ENCODE measurements around the gene SULT1B1.

SULT1B1 gene

DNA sequence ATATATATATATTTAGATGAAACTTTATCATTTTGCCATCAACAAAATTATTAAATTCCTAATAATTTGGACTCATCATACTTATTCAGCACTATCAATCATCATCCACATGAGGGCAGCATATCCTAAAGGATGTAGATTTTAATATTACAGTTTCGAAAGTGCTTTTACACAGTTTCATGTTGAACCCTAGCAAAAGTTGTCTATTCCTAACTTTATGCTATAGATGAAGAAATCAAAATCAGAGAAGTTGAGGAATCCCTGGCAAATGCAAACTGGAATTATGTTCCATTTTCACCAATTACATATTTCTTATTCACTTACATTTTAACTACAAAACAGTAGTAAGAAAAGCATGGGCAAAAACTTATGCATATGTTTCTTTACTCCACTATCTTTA lies 70.8 kb downstream of the SULT1B1 start:
- no peaks in the 10 kb centered on the region for H3K4me1 ChIP-seq (ENCODE audit: low read length)
- H4K20me1 ChIP-seq (ENCODE audit: insufficient read depth, low read length) = no peaks in the 10 kb centered on the region
- no peaks in the 10 kb centered on the region for H3K79me2 ChIP-seq (ENCODE audit: low read length)
- no peaks in the 10 kb centered on the region for H3K9me3 ChIP-seq (ENCODE audit: insufficient read depth, low read length)
- H2AFZ ChIP-seq (ENCODE audit: low read depth, low read length) = peak overlapping the region; percentile 12; the same call in 1 of the 2 replicates
- peak overlapping the region; percentile 29 for H3K4me2 ChIP-seq (ENCODE audit: low read length)
- H3K36me3 ChIP-seq (replicated peaks; ENCODE audit: low read depth, low read length) = no peaks in the 10 kb centered on the region
- no peak overlapping the region for H3K9ac ChIP-seq (ENCODE audit: low read length)
- H3K27ac ChIP-seq (ENCODE audit: low read length) = no peak overlapping the region
- peak overlapping the region; percentile 14; the same call in 1 of the 2 replicates for H3K4me3 ChIP-seq (ENCODE audit: low read length)
- H3K27me3 ChIP-seq (ENCODE audit: low read depth, low read length) = no peaks in the 10 kb centered on the region
- TF ChIP-seq, protein P1, sequence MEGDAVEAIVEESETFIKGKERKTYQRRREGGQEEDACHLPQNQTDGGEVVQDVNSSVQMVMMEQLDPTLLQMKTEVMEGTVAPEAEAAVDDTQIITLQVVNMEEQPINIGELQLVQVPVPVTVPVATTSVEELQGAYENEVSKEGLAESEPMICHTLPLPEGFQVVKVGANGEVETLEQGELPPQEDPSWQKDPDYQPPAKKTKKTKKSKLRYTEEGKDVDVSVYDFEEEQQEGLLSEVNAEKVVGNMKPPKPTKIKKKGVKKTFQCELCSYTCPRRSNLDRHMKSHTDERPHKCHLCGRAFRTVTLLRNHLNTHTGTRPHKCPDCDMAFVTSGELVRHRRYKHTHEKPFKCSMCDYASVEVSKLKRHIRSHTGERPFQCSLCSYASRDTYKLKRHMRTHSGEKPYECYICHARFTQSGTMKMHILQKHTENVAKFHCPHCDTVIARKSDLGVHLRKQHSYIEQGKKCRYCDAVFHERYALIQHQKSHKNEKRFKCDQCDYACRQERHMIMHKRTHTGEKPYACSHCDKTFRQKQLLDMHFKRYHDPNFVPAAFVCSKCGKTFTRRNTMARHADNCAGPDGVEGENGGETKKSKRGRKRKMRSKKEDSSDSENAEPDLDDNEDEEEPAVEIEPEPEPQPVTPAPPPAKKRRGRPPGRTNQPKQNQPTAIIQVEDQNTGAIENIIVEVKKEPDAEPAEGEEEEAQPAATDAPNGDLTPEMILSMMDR (IDR thresholded peaks at IDR 0.05; ENCODE audit: low read depth, low read length) = peak; percentile 67
- no peak for TF ChIP-seq EZH2phosphoT487 (IDR thresholded peaks at IDR 0.05; ENCODE audit: low read depth)

GRCh38 chr4:69684804-69685203 lies 75.6 kb downstream of the SULT1B1 start:
- H3K4me1 ChIP-seq (ENCODE audit: low read length) = no peaks in the 10 kb centered on the region
- TF ChIP-seq EZH2phosphoT487 (IDR thresholded peaks at IDR 0.05; ENCODE audit: low read depth) = no peak
- TF ChIP-seq, protein P1 (IDR thresholded peaks at IDR 0.05; ENCODE audit: low read depth, low read length) = no peak
- no peaks in the 10 kb centered on the region for H3K79me2 ChIP-seq (ENCODE audit: low read length)
- no peaks in the 10 kb centered on the region for H3K36me3 ChIP-seq (replicated peaks; ENCODE audit: low read depth, low read length)
- no peak overlapping the region for H2AFZ ChIP-seq (ENCODE audit: low read depth, low read length)
- H3K27me3 ChIP-seq (ENCODE audit: low read depth, low read length) = no peaks in the 10 kb centered on the region
- no peaks in the 10 kb centered on the region for H3K9me3 ChIP-seq (ENCODE audit: insufficient read depth, low read length)
- H4K20me1 ChIP-seq (ENCODE audit: insufficient read depth, low read length) = no peaks in the 10 kb centered on the region
- no peak overlapping the region for H3K4me3 ChIP-seq (ENCODE audit: low read length)
- no peak overlapping the region for H3K27ac ChIP-seq (ENCODE audit: low read length)
- no peak overlapping the region for H3K4me2 ChIP-seq (ENCODE audit: low read length)
- no peak overlapping the region for H3K9ac ChIP-seq (ENCODE audit: low read length)

Data from OCI-LY3 (cell line).